MV-4-11 (cell line): Measurements from ENCODE around the gene TMEM141.
A peak's percentile ranks its signal among the peaks of the same experiment; 100 is the strongest.
"Not testable (repeated sequence)": the region's sequence is repeated elsewhere in the genome, so short reads cannot be mapped to it uniquely, and the experiment has no call there.

Source experiments
- DNase-seq: peaks from one replicate; lab custom pipeline; 2025; lab: John Stamatoyannopoulos, UW

TMEM141 gene

GRCh38 chr9:136794281-136794999 is 3.3 kb downstream of the TMEM141 start:
- no peak for DNase-seq

DNA sequence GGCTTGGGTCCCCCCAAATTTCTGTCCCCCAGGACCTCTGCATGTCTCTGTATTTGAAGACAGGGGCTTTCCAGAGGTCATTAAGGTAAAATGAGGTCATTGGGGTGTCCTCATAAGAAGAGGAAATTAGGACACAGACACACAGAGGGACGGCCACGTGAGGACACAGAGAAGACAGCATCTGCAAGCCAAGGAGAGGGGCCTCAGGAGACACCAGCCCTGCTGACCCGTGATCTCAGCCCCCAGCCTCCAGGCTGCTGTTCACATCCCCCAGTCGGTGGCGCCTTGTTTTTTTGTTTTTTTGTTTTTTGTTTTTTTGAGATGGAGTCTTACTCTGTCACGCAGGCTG is 3.8 kb downstream of the TMEM141 start:
- DNase-seq: no peak

DNA sequence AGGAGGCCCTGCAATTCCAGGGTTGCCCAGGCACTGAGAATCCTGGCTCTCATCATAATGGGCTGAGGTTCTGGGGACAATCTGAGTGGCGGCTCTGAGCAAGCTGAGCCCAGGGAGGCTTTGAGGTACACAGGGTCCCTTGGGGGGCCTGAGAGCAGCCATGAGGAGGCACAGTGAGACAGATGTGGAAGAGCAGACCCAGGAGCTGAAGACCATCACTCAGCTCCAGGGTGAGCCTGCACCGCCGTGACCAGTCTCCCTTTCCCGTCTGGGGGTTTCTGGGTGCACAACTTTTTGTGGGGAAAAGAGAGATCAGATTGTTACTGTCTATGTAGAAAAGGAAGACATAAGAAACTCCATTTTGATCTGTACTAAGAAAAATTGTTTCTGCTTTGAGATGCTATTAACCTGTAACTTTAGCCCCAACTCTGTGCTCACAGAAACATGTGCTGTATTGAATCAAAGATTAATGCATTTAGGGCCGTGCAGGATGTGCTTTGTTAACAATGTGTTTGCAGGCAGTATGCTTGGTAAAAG is 5.2 kb downstream of the TMEM141 start, which contains the start of gene CCDC183:
TSS of gene CCDC183 (plus strand) at position 101 of the 537 bp plus-strand sequence. CDS start at position 161, 60 bp downstream.
- no peak for DNase-seq

GRCh38 chr9:136796775-136797347 is 5.7 kb downstream of the TMEM141 start:
- DNase-seq: not testable (repeated sequence)

DNA sequence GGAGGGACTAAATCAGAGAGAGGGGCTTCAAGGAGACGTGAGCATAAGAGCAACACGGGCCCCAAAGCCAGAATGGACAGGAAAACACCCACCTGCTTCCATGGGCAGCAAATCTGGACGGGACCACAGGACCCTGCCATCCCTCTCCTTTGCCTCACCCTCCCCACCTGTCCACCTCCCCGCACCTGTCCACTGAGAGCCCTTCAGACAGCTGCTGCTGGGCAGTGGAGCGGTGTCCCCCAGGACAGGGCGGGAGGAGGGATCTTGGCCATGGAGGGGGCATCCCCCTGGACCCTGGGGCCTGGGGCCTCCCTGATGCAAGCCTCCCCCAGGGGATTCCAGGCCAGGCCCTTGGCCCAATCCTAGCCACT is 7.5 kb downstream of the TMEM141 start:
- DNase-seq: no peak

- no peak for DNase-seq
Observed at GRCh38 chr9:136799079-136799853, 8.1 kb downstream of the TMEM141 start.

DNA sequence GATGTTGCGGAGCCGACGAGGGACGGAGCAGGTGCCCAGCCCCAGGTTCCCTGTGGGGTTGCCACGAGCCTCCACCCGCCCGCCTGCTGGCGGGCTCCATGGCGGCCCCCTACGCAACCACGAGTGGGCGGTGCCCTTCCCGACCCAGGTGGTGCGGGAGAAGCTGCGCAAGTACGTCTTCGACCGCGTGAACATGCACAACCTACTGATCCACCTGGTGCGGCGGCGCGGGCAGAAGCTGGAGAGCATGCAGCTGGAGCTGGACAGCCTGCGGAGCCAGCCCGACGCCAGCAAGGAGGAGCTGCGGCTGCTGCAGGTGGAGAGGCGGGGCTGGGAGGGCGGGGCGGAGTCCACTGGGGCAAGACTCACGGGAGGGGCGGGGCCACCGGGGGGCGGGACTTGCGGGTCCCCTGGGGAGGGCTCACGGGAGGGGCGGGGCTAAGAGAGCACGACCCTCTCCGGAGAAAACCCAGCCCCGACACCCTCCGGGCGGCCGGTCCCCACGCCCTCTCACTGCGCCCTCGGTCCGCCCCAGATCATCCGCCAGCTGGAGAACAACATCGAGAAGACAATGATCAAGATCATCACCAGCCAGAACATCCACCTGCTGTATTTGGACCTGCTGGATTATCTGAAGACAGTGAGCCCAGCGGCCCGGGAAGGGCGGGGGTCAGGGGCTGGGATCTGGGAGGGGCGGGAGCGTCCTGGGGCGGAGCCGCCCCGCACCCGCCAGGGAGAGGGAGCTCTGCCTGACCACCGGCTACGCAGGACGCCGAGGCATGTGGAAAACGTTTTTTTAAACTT is 8.9 kb downstream of the TMEM141 start:
- peak; percentile 61 for DNase-seq

- no peak for DNase-seq
Observed at GRCh38 chr9:136802321-136802720, 11.2 kb downstream of the TMEM141 start.

DNA sequence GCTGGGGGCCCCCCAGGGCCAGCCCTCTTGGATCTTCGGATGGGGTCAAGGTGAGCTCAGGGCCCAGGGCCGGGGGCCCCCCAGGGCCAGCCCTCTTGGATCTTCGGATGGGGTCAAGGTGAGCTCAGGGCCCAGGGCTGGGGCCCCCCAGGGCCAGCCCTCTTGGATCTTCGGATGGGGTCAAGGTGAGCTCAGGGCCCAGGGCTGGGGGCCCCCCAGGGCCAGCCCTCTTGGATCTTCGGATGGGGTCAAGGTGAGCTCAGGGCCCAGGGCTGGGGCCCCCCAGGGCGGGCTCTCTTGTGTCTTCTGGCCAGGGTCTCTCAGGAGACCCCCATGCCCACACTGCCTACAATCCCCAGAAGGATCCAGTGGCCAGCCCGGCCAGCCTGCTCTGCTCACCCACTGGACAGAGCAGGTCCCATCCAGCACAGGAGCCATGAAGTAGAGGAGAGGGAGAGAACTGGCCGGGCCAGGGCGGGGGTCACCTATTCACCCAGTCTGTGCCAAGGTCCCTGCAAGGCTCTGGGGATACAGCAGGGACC is 11.9 kb downstream of the TMEM141 start:
- DNase-seq: not testable (repeated sequence)

DNA sequence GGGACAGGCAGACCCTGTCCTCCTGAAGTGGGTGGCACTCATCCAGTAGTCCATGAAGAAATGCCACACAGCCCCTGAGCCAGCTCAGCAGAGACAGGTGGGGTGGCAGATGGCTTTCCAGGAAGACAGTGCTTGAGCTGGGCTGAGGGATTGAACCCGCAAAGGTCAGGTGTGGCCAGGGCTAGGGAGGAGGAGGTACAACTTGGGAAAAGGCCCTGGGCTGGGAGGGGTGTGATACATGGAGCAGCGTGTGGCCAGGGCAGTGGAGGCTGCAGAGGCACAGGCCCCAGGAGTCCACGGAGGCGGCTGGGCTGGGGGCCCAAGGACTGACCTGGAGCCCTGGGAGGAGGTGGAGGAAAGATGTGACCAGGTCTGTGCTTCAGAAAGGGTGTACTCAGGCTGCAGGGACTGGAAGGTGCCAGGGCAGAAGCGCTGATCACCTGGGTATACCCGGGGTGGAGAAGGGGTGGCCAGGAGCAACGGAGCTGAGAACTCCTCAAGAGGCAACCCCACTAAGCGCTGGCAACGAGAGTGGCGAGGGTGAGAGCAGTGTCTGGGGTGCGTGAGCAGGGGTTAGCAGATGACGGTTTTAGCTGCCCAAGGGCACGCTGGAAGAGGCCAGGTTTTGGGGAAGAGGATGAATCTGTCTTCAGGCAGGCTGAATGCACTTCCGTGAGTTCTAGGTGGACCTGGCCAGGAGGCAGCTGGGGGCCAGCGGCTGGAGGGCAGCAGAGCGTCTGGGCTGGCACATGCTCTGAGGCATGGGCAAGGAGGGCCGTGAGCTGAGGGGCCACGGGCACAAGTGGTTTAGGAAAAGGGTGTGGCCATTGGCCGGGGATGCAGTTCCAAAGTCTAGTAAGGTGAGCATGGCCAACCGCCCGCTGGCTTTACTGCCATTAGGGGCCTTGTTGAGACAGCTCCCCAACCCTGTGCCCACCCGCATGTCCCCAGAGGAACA is 12.7 kb downstream of the TMEM141 start:
- no peak for DNase-seq

- DNase-seq: no peak
Observed at GRCh38 chr9:136804509-136805206, 13.5 kb downstream of the TMEM141 start.

DNA sequence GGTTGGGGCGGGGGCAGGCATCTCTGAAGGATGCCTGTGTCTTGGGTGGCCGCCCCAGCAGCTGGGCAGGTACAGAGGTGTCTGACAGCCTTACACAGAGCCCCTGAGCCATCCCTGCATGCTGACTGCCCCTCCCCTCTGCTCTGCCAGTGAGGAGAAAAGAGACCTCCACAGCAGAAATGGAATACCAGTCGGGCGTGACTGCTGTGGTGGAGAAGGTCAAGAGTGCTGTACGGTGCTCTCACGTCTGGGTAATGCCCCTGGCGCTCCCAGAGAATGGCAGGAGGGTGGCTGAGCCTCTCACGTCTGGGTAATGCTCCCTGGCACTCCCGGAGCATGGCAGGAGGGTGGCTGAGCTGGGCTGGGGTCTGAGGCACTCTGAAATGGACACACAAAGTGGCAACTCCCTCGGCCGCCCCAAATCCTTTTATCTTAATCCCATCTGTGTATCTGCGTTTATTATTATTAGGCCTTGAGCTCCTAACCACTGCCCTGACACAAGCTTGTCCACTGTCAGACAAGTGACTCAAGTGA is 14.1 kb downstream of the TMEM141 start:
- DNase-seq: no peak

GRCh38 chr9:136806067-136806466 is 14.9 kb downstream of the TMEM141 start:
- no peak for DNase-seq

GRCh38 chr9:136806631-136807201 is 15.6 kb downstream of the TMEM141 start:
- no peak for DNase-seq

GRCh38 chr9:136807281-136808074 is 16.3 kb downstream of the TMEM141 start, which contains the start of gene RABL6:
Gene RABL6, plus strand, starts transcription at chr9:136807948. Its CDS starts 249 bp downstream, at chr9:136808197.
- DNase-seq: peak; percentile 68

DNA sequence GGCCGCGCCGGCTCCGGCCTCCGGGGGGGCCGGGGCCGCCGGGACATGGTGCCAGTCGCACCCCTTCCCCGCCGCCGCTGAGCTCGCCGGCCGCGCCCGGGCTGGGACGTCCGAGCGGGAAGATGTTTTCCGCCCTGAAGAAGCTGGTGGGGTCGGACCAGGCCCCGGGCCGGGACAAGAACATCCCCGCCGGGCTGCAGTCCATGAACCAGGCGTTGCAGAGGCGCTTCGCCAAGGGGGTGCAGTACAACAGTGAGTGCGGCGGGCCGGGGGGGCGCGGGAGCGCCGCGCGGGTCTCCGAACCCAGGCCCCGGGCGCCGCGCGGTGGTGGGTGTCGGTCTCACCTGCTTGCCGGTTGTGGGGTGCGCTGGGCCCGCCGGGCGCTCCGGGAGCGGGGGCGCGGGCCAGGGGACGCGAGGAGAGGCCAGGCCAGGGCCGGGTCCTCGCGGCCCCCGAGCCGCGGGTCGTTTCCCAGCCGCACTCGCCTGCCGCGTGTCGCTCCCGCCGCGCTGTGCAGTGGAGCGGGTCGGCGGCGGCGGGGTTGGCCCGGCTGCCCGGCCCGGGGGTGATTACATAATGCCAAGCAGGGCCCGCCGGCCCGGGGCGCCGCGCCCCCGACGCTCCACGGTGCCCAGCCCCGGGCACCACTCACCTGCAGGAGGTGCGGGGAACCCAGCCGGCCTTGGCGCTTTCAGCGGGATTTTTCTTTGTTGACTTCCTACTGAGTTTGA is 17.1 kb downstream of the TMEM141 start:
- no peak for DNase-seq

DNA sequence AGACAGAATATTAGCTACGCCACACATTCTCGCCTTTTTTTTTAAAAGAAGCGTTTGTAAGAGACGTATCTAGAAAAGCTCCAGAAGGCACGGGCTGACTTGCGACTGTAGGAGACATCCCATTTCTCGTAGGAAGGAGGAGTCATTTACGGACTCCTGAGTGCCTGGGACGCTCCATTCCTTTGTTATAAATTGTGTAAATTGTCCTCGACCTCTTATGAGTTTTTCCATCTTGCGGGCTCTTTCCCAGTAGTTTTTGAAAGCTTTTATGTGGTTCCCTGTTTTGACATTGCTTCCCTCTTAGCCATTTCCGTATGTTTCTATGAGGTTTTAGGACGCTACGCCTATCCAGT is 17.6 kb downstream of the TMEM141 start:
- peak; percentile 32 for DNase-seq
